Breast epithelium (tissue), 3 donors: ENCODE data around the gene SLC2A4.

Source experiments
- CTCF ChIP-seq, 3 donors: fragments of 450-650 bp; IDR thresholded peaks; one replicate each; pipeline ENCODE4 v1.5.1; 2016 to 2017; ENCODE audit warnings: antibody characterized with exemption in 3 of 3, mild to moderate bottlenecking in 3 of 3, moderate library complexity in 3 of 3
- POLR2A ChIP-seq: fragments of 450-650 bp; IDR thresholded peaks from one replicate; pipeline ENCODE4 v1.6.1; 2016; ENCODE audit warnings: antibody characterized with exemption, mild to moderate bottlenecking, moderate library complexity

GRCh38 chr17:7309628-7310027 lies 28.1 kb downstream of the SLC2A4 start:
- TF ChIP-seq POLR2A (no peak), CTCF (IDR thresholded peaks at IDR 0.05) (no peak)
